SH-SY5Y (cell line): Measurements from ENCODE around the gene IGF1.

Experiments
- GATA2 ChIP-seq: IDR thresholded peaks from 2 replicates; pipeline ENCODE4 v1.6.1; 2011; ENCODE audit warnings: mild to moderate bottlenecking, low read depth, low read length
- GATA3 ChIP-seq: IDR thresholded peaks from 2 replicates; pipeline ENCODE4 v1.6.1; 2011; ENCODE audit warnings: low read depth, mild to moderate bottlenecking, low read length, moderate library complexity

DNA sequence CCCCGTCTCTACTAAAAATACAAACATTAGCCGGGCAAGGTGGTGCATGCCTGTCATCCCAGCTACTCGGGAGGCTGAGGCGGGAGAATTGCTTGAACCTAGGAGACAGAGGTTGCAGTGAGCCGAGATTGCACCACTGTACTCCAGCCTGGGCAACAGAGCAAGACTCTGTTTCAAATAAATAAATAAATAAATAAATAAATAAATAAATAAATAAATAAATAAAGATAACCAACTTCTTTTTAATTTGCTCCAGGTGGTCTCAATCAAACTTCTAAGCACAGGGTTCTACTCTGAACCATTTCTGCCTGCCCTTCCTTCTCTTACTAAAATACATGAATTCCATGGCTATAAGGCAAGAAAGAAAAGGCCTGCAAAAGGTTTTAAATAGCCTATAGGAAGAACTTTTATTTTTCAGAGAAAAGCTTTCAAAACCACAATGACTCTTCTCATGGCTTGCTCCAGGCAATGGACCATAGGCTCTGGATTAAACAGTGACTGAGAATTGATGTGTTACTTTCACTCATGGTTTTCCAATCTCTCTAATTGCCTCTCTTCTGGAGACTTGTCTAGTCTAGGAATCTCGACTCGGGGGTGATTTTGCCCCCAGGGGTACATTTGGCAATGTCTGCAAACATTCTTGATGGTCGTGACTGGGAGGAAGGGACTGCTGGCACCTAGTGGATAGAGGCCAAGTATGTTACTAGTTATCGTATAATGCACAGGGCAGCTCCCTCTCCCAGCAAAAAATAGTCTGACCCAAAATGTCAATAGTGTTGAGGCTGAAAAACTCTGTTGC is 14.4 kb downstream of the IGF1 start:
- TF ChIP-seq GATA2, result no peak
- TF ChIP-seq GATA3, result no peak
